GM21576 (cell line): Measurements from ENCODE around the gene POLR2J2.
"Not testable (repeated sequence)": the region's sequence is repeated elsewhere in the genome, so short reads cannot be mapped to it uniquely, and the experiment has no call there.

ENCODE experiments used
- ATAC-seq: cut with Tn5 transposase; IDR thresholded peaks from one replicate; pipeline ENCODE4 v1.9.1; 2021; ENCODE audit warnings: mild to moderate bottlenecking, moderate library complexity; ENCODE audit not compliant: unreplicated experiment

POLR2J2 gene

GRCh38 chr7:102673447-102674067 lies 2.1 kb upstream of the POLR2J2 start:
- ATAC-seq: not testable (repeated sequence)

- ATAC-seq: peak; percentile 40
These were observed 469 bp upstream of the POLR2J2 start for GRCh38 chr7:102671956-102672307.

- not testable (repeated sequence) for ATAC-seq
These were observed 3.9 kb downstream of the POLR2J2 start for GRCh38 chr7:102667523-102667922.

GRCh38 chr7:102666850-102667249 lies 4.6 kb downstream of the POLR2J2 start:
- not testable (repeated sequence) for ATAC-seq

- not testable (repeated sequence) for ATAC-seq
These were observed 6.7 kb downstream of the POLR2J2 start for GRCh38 chr7:102664765-102665164.

GRCh38 chr7:102649924-102650323 lies 21.5 kb downstream of the POLR2J2 start, which contains the start of gene SPDYE2B:
Gene SPDYE2B, plus strand, starts transcription at chr7:102650319. Its CDS starts 2,030 bp downstream, at chr7:102652349.
- ATAC-seq: not testable (repeated sequence)

GRCh38 chr7:102647813-102648212 lies 23.6 kb downstream of the POLR2J2 start:
- not testable (repeated sequence) for ATAC-seq

- not testable (repeated sequence) for ATAC-seq
These were observed 28.1 kb downstream of the POLR2J2 start for GRCh38 chr7:102643404-102643803.

GRCh38 chr7:102642691-102643090 lies 28.8 kb downstream of the POLR2J2 start, which contains the start of gene UPK3BL1:
Gene UPK3BL1, minus strand, starts transcription at chr7:102642791. Its CDS starts 50 bp downstream, at chr7:102642741.
- ATAC-seq: not testable (repeated sequence)

GRCh38 chr7:102638848-102639247 lies 32.6 kb downstream of the POLR2J2 start:
- ATAC-seq: not testable (repeated sequence)

- not testable (repeated sequence) for ATAC-seq
These were observed 34.5 kb downstream of the POLR2J2 start for GRCh38 chr7:102636956-102637355.

- ATAC-seq: not testable (repeated sequence)
These were observed 36.1 kb downstream of the POLR2J2 start for GRCh38 chr7:102635354-102635753.

- not testable (repeated sequence) for ATAC-seq
These were observed 37.2 kb downstream of the POLR2J2 start for GRCh38 chr7:102634299-102634698.

GRCh38 chr7:102630622-102631021 lies 40.8 kb downstream of the POLR2J2 start:
- ATAC-seq: not testable (repeated sequence)

GRCh38 chr7:102627271-102627904 lies 44.1 kb downstream of the POLR2J2 start:
- ATAC-seq: not testable (repeated sequence)

- ATAC-seq: not testable (repeated sequence)
These were observed 53.3 kb downstream of the POLR2J2 start for GRCh38 chr7:102618122-102618521.

- ATAC-seq: peak; percentile 48
These were observed 54.8 kb downstream of the POLR2J2 start, which contains the start of gene RASA4 for GRCh38 chr7:102616507-102617125. Gene RASA4, minus strand, starts transcription at chr7:102616756. Its CDS starts 67 bp downstream, at chr7:102616689.
